Stimulated activated CD8-positive, alpha-beta memory T cell treated with anti-CD3 and anti-CD28 coated beads, Interleukin-7, amount 100 ng/mL, for 4 hours (primary cell): ENCODE data around the gene RNGTT.
"Not testable (repeated sequence)": the region's sequence is repeated elsewhere in the genome, so short reads cannot be mapped to it uniquely, and the experiment has no call there.

Experiments
- DNase-seq, 2 donors: peaks; one replicate each; pipeline ENCODE4 v3.0.0-alpha.2; 2020; ENCODE audit warnings: low read depth in 2 of 2

Gene RNGTT

GRCh38 chr6:88864359-88865054 lies 98.9 kb downstream of the RNGTT start:
- DNase-seq, result no peak

- DNase-seq, result no peak
Observed at GRCh38 chr6:88860310-88860709, 103.1 kb downstream of the RNGTT start.

- DNase-seq, result no peak
Observed at GRCh38 chr6:88858455-88858854, 105.0 kb downstream of the RNGTT start.

- no peak for DNase-seq
Observed at GRCh38 chr6:88856566-88856965, 106.9 kb downstream of the RNGTT start.

GRCh38 chr6:88855541-88856147 lies 107.8 kb downstream of the RNGTT start:
- DNase-seq, result no peak

GRCh38 chr6:88852775-88853174 lies 110.6 kb downstream of the RNGTT start:
- no peak for DNase-seq

GRCh38 chr6:88852000-88852399 lies 111.4 kb downstream of the RNGTT start:
- DNase-seq, result no peak

- no peak for DNase-seq
Observed at GRCh38 chr6:88848870-88849269, 114.5 kb downstream of the RNGTT start.

GRCh38 chr6:88843040-88843439 lies 120.4 kb downstream of the RNGTT start:
- DNase-seq, result no peak

- no peak for DNase-seq
Observed at GRCh38 chr6:88842320-88842719, 121.1 kb downstream of the RNGTT start.

GRCh38 chr6:88840796-88841539 lies 122.5 kb downstream of the RNGTT start:
- no peak for DNase-seq

GRCh38 chr6:88840289-88840688 lies 123.1 kb downstream of the RNGTT start:
- DNase-seq, result no peak

GRCh38 chr6:88839280-88839679 lies 124.1 kb downstream of the RNGTT start:
- no peak for DNase-seq

GRCh38 chr6:88835210-88835609 lies 128.2 kb downstream of the RNGTT start:
- DNase-seq, result no peak

GRCh38 chr6:88833071-88833470 lies 130.3 kb downstream of the RNGTT start:
- DNase-seq, result not testable (repeated sequence)

GRCh38 chr6:88827599-88827998 lies 135.8 kb downstream of the RNGTT start:
- DNase-seq, result not testable (repeated sequence)

- DNase-seq, result no peak
Observed at GRCh38 chr6:88825856-88826255, 137.6 kb downstream of the RNGTT start.

- no peak for DNase-seq
Observed at GRCh38 chr6:88823998-88824397, 139.4 kb downstream of the RNGTT start.

- DNase-seq, result no peak
Observed at GRCh38 chr6:88815491-88815890, 147.9 kb downstream of the RNGTT start.

GRCh38 chr6:88814909-88815308 lies 148.5 kb downstream of the RNGTT start:
- no peak for DNase-seq

- no peak for DNase-seq
Observed at GRCh38 chr6:88813045-88813444, 150.4 kb downstream of the RNGTT start.

- no peak for DNase-seq
Observed at GRCh38 chr6:88810701-88811100, 152.7 kb downstream of the RNGTT start.

- DNase-seq, result no peak
Observed at GRCh38 chr6:88810089-88810488, 153.3 kb downstream of the RNGTT start.
